IPS DF 19.7 (cell line): ENCODE measurements around the gene KCNIP3.
"Not testable (repeated sequence)": the region's sequence is repeated elsewhere in the genome, so short reads cannot be mapped to it uniquely, and the experiment has no call there.

Experiments used
- DNase-seq: peaks from one replicate; pipeline ENCODE4 v3.0.0-alpha.2; 2013; ENCODE audit warnings: low read depth, low spot score

KCNIP3 gene

DNA sequence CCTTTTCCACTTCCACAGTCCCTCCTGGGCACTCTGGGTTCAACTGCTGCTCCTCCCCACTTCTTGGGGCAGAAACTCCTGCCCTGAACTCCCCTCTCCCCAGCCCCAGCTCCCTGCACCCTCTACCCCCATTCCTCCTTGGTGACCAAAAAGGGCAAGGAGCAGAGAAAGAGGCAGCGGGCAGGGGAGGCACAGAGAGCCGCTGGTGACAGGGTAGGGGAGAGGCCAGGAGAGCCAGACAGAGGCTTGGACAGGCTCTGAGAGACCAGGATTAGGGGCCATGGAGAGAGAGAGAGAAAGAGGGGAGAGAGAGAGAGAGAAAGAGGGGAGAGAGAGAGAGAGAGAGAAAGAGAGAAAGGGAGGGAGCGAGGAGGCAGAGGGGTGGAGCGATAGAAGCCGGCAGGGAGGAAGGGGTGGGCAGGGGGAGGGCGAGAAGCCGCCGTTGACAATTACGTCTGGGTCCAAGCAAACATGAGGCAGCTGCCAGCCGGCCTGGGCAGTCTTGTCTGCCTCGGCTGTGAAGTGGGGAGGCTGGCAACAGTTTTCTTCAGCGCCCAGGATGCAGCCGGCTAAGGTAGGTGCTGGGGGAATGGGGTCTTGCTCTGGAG lies at the start of gene KCNIP3:
Gene KCNIP3, plus strand, starts transcription at position 468 of the 608 bp plus-strand sequence. Its CDS starts 92 bp downstream, at position 560.
- DNase-seq: no peak

DNA sequence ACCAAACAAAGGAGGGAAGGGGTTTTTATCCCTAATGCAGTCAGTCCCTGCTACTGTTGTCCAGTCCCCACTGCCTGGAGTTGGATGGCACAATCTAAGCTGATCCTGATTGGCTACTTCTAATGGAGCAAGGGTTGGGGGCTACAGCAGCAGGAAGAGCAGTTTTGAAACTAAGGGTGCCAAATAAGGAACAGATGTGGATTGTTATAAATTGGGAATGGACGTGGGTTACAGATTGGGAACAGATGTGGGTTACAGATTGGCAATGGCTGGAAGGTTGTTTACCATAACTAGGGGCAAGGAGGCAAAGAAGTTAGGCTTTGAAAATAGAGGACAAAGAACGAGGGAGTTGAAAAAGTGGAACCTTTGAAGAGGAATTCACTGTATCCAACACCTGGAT lies 38.9 kb upstream of the KCNIP3 start:
- no peak for DNase-seq

DNA sequence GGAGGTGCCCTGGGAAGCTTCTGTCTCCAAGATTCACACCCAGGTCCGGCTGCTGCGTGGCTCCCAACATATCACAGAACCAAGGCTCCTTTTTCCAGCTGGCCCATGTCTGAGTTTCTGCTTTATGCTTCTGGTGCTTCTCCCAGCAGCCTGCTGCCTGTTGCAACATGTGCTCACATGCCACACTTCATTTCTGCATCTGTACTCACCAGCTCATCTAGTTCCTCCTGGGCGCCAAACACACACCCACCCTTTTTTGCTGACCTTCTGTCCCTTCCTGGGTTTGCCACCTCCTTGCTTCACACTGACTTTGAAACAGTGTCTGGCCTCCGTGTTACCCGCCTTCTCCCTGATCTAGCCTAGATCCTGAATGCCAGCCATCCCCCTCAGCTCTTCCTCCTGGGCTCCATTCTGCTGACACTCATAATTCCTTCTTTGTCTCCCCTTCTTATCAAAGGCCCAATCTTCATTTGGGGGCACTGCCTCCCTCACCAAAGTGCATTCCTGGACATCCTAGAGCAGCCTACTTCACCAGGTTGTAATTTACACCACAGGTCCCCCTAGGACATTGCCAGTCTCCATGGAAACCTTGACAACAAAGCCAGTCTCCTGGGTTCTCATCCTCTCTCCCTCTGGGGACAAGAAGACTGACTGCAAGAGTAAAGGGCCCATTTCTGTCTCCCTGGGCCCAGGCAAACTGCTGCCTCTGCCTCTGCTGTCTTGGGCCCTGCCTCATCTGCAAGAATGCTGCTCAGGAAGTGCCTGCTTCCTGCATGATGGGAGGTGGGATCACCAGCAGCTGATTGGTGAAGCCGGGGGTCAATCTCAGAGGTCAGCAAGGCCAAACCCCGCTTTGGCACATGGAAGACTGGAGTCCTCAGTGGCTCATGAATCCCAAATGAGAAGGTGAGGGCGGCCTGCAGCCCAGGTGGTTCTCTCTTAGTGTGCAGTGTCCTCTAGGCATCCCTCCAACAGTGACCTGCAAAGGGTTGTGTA lies 36.8 kb upstream of the KCNIP3 start:
- DNase-seq: no peak

DNA sequence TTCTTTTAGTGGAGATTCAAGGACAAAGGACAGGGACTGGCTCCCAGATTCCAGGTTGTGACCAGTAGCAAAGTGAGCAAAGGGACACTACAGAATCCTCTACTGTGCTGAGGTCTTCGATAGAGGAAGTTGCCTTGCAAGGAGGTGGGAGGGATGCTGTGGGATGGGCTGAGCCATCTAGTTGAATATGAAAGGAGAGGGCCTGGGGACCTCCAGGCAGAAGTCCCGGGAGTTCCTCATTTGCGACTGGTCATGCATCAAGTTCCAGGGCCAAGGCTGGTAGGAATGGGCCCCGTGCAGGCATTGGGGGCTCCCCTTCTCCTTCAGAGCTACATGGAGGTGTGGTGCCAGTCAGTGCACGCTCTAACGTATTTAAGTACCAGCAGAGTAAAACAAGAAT lies 35.5 kb upstream of the KCNIP3 start:
- no peak for DNase-seq

DNA sequence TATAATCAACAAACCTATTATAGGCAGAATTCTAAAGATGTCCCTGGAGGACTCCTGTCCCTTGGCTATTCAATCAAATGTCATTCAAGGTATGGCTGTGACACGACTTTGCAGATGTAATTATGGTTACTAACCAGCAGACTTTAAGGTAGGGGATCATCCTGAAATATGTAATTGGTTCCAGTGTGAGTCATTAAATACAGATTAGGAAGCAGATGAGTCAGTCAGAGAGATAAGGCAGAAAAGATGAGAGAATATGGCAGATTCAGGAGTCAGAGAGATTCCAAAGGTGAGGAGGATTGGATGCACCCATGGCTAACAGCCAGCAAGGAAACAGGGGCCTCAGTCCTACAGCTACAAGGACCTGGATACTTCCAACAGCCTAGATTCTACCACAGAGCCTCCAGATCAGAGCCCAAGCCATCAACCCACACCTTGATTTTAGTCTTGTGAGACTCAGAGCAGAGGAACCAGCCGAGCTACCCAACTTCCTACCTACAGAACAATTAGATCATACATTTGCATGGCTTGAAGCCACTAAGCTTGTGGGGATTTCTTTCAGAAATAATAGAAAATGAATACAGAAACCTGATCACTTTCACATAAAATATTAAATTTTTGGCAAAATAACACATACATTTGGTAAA lies 34.1 kb upstream of the KCNIP3 start:
- DNase-seq: no peak

GRCh38 chr2:95264624-95265023 lies 32.5 kb upstream of the KCNIP3 start:
- DNase-seq: no peak

GRCh38 chr2:95265182-95265581 lies 32.0 kb upstream of the KCNIP3 start:
- DNase-seq: no peak

DNA sequence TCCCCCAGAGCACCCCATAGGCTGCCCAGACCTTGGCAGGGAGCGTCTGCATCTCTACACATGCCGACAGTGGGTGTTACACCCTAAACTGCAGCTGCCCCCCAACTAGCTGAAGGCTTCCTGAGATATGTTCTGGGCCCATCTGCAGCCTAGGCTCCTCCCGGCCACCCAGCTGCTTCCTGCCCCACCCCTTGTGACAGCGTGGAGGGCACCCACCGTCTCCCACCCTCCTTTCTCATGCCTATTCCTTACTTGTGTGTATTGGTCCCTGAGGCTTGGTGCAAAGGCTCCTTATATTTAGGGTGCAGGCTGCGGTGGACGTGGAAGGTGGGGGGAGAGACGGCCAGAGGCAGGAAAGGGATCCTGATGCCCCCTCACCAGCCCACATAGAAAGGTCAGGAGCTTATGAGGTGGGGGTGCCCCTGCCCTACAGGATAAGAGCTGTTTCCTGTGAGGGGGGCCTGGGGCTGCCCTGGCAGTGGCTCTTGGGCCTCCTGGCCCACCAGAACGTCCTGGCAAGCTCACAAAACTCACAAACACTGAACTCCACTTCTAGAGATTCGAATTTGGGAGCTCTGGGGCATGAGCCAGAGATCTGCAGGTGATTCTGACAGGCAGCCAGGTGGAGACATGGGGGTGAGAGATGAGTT lies 30.2 kb upstream of the KCNIP3 start:
- no peak for DNase-seq

DNA sequence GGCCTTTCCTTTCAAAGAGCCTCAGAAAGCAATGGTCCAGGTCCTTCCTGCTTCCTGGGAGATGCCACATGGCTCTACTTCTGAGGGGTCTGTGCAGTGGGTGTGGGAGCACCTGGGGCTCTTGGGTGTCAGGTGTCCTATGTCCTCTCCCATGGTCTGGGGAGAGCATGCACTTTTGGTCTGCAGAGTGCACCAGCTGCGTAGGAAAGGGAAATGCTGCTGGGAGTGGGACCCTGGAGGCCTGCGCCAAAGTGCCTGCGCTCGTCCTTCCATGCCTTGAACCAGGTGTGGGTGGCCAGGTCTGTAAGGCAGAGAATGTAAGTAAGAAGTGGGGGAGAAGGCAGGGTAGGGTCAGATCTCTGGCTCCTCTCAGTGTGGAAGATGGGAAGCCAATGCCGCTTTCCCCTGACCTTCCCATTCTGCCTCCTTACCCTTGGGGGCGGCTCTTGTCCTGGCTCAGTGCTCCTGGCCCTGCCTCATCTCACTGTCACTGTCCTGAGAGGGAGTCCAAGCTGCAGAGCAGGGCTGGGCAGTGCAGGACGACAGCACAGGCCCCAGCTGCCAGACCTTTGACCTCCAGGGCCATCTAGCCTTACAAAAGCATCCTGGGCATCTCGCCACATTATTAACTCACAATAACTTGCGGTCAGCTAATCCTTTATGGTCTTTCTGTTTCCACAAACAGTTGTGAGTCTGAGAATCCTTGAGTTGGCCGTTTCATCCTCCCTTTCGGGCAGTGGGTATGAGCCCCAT lies 29.5 kb upstream of the KCNIP3 start:
- DNase-seq: no peak

DNA sequence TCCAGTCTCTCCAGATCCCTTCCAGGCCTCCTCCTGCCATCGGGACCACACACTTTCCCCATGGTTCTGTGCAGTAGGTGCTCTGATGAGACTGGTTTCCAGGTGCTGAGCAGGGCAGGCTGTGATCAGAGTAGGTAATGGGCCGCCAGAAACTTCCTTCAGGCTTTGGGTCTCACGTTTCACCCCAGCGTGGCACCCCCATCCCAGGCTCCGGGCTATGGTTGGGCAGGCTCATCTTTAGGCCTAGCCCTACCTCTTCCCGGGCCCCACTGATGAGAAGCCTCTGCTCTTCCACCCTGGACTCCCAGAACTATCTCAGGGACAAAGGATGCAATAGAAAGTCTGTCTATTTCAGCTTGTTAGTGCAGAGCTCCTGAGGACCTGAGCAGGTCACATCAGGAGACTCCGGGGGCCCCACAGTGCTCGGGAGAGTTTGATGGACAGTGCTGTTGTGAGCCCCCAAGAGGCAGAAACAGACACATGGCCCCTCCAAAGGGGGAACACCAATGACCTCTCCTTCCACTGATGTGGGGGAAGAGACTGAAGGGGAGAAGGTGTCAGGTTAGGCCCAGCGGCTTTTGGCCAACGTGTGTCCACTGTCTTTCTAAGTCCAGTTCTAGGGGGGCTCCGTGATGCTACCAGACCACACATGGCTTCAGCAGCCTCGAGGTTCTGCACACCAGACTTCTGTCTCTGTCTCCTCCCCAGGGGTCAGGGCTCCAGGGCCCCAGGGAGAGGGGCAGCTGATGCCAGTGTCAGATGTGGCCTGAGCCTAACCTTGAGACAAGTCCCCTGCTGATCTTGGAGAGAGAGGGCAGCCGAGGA lies 28.7 kb upstream of the KCNIP3 start:
- no peak for DNase-seq

GRCh38 chr2:95269036-95269680 lies 28.0 kb upstream of the KCNIP3 start:
- DNase-seq: no peak

- DNase-seq: not testable (repeated sequence)
Measured at GRCh38 chr2:95269745-95270144, 27.4 kb upstream of the KCNIP3 start.

GRCh38 chr2:95270541-95271081 lies 26.5 kb upstream of the KCNIP3 start:
- no peak for DNase-seq

GRCh38 chr2:95271381-95271971 lies 25.7 kb upstream of the KCNIP3 start:
- DNase-seq: no peak

DNA sequence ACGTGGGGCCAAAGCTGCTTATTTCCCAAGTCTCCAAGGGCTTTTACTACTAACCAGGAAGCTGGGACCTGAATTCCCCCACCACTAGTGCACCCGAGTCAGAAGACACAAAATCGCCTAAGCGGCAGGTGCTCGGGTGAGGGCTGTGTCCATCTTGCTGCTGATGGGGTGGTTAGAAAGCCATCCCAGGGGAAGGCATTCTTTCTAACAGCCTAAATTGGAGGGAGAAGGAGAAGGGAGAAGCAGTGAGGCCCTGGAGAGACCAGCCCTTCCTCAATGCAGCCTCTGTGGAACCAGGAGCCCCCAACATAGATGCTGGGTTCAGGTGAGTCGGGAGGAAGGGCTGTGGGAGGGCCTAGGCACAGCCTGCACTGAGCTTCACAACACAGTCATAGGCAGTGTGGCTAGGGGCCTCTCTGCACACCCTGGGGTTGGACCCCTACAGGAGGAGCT lies 24.8 kb upstream of the KCNIP3 start:
- no peak for DNase-seq

- no peak for DNase-seq
Measured at GRCh38 chr2:95272781-95273180, 24.4 kb upstream of the KCNIP3 start.

- no peak for DNase-seq
Measured at GRCh38 chr2:95273566-95274290, 23.4 kb upstream of the KCNIP3 start.
